Measurements from ENCODE around the gene CDK19. TPM values are rescaled to one million over a fixed set of nuclear protein-coding genes. Genes with fewer than 3 reads are reported as not detected.
A peak's percentile ranks its signal among the peaks of the same experiment; 100 is the strongest.

The CDK19 gene
- total and polyA plus RNA-seq, 9 of the 15 experiments (the other 6 are each of a cell fraction or from before 2014, with no cell fraction given): 3.8 to 15.2 (median 7.4) TPM

DNA sequence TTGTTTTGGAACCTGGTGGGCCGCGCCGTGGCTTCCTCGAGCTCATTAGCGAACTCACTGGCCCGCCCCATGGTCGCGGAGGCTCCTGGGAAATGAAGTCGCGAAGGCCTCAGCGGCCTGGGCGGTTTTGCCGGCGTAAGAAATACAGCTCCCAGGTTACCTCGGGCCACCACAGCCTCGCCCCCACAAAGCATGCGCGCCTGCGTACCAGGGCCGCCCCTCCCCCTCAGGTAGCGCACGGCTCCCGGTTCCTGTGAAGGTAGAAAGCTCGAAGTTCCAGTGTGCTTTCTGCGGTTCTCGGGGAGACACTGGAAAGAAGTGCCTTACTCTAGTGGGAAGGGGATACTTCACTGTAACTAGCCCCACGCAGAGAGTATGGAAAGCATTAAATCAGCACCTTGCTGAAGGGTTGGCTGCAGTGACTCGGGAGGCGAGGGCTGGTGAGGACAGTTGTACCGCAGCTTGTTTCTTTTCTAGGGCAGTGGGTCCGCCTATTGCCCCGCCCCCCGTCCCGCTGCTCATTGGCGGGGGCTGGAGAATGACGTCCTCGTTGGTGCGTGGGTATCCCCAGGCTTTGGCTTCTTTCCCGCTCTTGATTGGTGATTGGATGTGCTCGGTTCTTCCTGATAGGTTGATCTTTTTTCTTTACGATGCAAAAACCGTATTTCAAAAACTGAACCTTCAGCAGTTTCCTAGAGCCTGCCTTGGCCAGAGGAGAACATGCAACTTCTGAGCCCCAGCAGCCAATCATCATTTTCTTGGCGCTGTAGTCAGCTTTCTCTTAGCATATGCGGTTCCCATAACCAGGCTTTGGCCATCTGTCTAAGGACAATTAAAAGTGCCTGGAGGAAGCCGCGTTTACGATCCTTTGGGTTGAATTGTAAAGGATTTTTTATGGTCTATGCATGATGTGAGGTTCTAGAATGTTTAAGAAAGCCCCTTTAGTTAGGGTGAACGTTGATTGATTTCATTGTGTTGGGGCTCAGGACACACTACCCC is at the start of gene CDK19 (continued):
- TF ChIP-seq, protein P1, sequence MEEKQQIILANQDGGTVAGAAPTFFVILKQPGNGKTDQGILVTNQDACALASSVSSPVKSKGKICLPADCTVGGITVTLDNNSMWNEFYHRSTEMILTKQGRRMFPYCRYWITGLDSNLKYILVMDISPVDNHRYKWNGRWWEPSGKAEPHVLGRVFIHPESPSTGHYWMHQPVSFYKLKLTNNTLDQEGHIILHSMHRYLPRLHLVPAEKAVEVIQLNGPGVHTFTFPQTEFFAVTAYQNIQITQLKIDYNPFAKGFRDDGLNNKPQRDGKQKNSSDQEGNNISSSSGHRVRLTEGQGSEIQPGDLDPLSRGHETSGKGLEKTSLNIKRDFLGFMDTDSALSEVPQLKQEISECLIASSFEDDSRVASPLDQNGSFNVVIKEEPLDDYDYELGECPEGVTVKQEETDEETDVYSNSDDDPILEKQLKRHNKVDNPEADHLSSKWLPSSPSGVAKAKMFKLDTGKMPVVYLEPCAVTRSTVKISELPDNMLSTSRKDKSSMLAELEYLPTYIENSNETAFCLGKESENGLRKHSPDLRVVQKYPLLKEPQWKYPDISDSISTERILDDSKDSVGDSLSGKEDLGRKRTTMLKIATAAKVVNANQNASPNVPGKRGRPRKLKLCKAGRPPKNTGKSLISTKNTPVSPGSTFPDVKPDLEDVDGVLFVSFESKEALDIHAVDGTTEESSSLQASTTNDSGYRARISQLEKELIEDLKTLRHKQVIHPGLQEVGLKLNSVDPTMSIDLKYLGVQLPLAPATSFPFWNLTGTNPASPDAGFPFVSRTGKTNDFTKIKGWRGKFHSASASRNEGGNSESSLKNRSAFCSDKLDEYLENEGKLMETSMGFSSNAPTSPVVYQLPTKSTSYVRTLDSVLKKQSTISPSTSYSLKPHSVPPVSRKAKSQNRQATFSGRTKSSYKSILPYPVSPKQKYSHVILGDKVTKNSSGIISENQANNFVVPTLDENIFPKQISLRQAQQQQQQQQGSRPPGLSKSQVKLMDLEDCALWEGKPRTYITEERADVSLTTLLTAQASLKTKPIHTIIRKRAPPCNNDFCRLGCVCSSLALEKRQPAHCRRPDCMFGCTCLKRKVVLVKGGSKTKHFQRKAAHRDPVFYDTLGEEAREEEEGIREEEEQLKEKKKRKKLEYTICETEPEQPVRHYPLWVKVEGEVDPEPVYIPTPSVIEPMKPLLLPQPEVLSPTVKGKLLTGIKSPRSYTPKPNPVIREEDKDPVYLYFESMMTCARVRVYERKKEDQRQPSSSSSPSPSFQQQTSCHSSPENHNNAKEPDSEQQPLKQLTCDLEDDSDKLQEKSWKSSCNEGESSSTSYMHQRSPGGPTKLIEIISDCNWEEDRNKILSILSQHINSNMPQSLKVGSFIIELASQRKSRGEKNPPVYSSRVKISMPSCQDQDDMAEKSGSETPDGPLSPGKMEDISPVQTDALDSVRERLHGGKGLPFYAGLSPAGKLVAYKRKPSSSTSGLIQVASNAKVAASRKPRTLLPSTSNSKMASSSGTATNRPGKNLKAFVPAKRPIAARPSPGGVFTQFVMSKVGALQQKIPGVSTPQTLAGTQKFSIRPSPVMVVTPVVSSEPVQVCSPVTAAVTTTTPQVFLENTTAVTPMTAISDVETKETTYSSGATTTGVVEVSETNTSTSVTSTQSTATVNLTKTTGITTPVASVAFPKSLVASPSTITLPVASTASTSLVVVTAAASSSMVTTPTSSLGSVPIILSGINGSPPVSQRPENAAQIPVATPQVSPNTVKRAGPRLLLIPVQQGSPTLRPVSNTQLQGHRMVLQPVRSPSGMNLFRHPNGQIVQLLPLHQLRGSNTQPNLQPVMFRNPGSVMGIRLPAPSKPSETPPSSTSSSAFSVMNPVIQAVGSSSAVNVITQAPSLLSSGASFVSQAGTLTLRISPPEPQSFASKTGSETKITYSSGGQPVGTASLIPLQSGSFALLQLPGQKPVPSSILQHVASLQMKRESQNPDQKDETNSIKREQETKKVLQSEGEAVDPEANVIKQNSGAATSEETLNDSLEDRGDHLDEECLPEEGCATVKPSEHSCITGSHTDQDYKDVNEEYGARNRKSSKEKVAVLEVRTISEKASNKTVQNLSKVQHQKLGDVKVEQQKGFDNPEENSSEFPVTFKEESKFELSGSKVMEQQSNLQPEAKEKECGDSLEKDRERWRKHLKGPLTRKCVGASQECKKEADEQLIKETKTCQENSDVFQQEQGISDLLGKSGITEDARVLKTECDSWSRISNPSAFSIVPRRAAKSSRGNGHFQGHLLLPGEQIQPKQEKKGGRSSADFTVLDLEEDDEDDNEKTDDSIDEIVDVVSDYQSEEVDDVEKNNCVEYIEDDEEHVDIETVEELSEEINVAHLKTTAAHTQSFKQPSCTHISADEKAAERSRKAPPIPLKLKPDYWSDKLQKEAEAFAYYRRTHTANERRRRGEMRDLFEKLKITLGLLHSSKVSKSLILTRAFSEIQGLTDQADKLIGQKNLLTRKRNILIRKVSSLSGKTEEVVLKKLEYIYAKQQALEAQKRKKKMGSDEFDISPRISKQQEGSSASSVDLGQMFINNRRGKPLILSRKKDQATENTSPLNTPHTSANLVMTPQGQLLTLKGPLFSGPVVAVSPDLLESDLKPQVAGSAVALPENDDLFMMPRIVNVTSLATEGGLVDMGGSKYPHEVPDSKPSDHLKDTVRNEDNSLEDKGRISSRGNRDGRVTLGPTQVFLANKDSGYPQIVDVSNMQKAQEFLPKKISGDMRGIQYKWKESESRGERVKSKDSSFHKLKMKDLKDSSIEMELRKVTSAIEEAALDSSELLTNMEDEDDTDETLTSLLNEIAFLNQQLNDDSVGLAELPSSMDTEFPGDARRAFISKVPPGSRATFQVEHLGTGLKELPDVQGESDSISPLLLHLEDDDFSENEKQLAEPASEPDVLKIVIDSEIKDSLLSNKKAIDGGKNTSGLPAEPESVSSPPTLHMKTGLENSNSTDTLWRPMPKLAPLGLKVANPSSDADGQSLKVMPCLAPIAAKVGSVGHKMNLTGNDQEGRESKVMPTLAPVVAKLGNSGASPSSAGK (IDR thresholded peaks at IDR 0.05): peak; percentile 84
- TF ChIP-seq ZNF444 (CRISPR knock-in tag; IDR thresholded peaks at IDR 0.05) (no peak), BDP1 (IDR thresholded peaks at IDR 0.05; ENCODE audit: insufficient read depth, insufficient read length) (no peak), HMG20B (CRISPR knock-in tag; IDR thresholded peaks at IDR 0.05) (no peak), SIN3B (IDR thresholded peaks at IDR 0.05; ENCODE audit: low read depth) (peak; percentile 32; the same call in 1 of the 2 replicates), CHD1 (IDR thresholded peaks at IDR 0.05; ENCODE audit: low read length) (peak; percentile 53), RBM39 (optimal IDR thresholded peaks at IDR 0.05; ENCODE audit: low read depth, low read length) (peak; percentile 62)
- TF ChIP-seq, protein P2, sequence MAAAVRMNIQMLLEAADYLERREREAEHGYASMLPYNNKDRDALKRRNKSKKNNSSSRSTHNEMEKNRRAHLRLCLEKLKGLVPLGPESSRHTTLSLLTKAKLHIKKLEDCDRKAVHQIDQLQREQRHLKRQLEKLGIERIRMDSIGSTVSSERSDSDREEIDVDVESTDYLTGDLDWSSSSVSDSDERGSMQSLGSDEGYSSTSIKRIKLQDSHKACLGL (CRISPR knock-in tag; IDR thresholded peaks at IDR 0.05; ENCODE audit: borderline replicate concordance, poor library complexity, severe bottlenecking): peak; percentile 23
- TF ChIP-seq, protein P3, sequence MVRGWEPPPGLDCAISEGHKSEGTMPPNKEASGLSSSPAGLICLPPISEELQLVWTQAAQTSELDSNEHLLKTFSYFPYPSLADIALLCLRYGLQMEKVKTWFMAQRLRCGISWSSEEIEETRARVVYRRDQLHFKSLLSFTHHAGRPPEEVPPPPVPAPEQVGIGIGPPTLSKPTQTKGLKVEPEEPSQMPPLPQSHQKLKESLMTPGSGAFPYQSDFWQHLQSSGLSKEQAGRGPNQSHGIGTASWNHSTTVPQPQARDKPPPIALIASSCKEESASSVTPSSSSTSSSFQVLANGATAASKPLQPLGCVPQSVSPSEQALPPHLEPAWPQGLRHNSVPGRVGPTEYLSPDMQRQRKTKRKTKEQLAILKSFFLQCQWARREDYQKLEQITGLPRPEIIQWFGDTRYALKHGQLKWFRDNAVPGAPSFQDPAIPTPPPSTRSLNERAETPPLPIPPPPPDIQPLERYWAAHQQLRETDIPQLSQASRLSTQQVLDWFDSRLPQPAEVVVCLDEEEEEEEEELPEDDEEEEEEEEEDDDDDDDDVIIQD (CRISPR knock-in tag; IDR thresholded peaks at IDR 0.05): no peak

Measured in K562 (cell line).